ENCODE measurements around the gene FBXL13.
"Not testable (repeated sequence)": the region's sequence is repeated elsewhere in the genome, so short reads cannot be mapped to it uniquely, and the experiment has no call there.

FBXL13 gene

DNA sequence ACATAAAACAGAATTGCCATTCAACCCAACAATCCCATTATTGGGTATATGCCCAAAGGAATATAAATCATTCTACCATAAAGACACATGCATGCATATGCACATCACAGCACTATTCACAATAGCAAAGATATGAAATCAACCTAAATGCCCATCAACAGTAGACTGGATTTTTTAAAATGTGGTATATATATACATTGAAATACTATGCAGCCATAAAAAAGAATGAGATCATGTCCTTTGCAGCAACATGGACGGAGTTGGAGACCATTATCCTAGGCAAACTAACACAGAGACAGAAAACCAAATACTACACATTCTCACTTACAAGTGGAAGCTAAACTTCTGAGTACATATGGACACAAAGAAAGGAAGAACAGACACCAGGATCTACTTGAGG is 51.0 kb downstream of the FBXL13 start:
- DNase-seq (ENCODE audit: low spot score); FAIRE-seq: not testable (repeated sequence)

DNA sequence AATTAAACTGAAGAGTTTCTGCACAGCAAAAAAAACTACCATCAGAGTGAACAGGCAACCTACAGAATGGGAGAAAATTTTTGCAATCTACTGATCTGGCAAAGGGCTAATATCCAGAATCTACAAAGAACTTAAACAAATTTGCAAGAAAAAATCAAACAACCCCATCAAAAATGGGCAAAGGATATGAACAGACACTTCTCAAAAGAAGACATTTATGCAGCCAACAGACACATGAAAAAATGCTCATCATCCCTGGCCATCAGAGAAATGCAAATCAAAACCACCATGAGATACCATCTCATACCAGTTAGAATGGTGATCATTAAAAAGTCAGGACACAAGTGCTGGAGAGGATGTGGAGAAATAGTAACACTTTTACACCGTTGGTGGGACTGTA is 53.1 kb downstream of the FBXL13 start:
- not testable (repeated sequence) for FAIRE-seq; DNase-seq (ENCODE audit: low spot score)

DNA sequence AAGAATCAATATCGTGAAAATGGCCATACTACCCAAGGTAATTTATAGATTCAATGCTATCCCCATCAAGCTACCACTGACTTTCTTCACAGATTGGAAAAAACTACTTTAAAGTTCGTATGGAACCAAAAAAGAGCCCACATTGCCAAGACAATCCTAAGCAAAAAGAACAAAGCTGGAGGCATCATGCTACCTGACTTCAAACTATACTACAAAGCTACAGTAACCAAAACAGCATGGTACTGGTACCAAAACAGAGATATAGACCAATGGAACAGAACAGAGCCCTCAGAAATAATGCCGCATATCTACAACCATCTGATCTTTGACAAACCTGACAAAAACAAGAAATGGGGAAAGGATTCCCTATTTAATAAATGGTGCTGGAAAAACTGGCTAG is 53.7 kb downstream of the FBXL13 start:
- FAIRE-seq; DNase-seq (ENCODE audit: low spot score): not testable (repeated sequence)

GRCh38 chr7:103018295-103018694 is 56.3 kb downstream of the FBXL13 start:
- FAIRE-seq; DNase-seq (ENCODE audit: low spot score): not testable (repeated sequence)

GRCh38 chr7:103011650-103012049 is 62.9 kb downstream of the FBXL13 start:
- FAIRE-seq (no peak), DNase-seq (ENCODE audit: low spot score) (no peak)

- FAIRE-seq (no peak), DNase-seq (ENCODE audit: low spot score) (no peak)
These were observed 64.4 kb downstream of the FBXL13 start for GRCh38 chr7:103010211-103010610.

DNA sequence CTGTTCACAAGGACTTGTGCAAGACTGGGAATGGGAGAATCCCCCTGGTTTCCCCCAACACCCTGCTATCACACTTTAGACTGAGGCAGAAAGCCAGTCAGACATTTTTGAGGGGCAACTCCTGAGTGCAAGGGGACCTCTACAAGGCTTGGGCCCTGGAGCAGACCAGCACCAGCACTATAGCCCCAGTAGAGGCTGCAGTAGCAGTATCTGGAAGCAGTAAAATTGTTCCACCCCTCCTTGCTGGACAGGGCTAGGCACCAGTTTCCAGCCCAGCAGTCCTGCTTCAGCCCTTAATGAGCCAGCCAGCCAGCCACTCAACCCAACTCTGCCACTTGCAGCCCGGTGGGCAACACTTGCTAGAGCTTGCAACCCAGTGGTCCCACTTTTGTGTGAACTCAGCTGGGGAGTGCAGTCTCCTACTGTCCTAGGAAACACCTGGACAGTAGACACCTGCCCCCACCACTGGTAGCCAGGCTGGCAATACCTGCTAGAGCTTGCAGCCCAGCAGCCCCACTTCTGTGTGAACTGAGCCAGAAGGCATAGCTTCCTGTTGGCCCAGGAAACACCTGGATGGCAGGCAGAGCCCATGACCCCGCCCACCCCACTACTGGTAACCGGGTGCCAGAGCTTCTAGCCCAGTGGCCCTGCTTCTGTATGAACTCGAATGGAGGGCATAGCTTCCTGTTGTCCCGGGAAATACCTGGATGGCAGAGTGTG is 65.0 kb downstream of the FBXL13 start:
- FAIRE-seq (no peak), DNase-seq (ENCODE audit: low spot score) (no peak)

- DNase-seq (ENCODE audit: low spot score): no peak
- no peak for FAIRE-seq
These were observed 71.6 kb downstream of the FBXL13 start for GRCh38 chr7:103003004-103003403.

- FAIRE-seq: no peak
- DNase-seq (ENCODE audit: low spot score): no peak
These were observed 73.4 kb downstream of the FBXL13 start for GRCh38 chr7:103001210-103001609.

- FAIRE-seq: no peak
These were observed 77.6 kb downstream of the FBXL13 start for GRCh38 chr7:102996957-102997356.

DNA sequence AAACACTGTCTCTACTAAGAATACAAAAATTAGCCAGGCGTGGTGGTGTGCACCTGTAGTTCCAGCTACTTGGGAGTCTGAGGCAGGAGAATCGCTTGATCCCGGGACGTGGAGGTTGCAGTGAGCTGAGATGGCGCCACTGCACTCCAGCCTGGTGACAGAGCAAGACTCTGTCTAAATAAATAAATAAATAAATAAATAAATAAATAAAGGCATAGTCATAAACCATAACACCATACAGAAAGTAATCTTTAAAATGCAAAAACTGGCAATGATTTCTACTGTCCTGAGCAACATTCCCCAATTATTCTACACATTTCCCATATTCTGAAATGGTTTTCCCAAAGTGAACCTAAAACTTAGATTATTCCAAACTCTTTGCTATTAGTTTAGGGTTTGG is 79.0 kb downstream of the FBXL13 start:
- not testable (repeated sequence) for DNase-seq (ENCODE audit: low spot score); FAIRE-seq

More at GRCh38 chr7:102996957-102997356, 77.6 kb downstream of the FBXL13 start:
- no peak for DNase-seq (ENCODE audit: low spot score)

DNA sequence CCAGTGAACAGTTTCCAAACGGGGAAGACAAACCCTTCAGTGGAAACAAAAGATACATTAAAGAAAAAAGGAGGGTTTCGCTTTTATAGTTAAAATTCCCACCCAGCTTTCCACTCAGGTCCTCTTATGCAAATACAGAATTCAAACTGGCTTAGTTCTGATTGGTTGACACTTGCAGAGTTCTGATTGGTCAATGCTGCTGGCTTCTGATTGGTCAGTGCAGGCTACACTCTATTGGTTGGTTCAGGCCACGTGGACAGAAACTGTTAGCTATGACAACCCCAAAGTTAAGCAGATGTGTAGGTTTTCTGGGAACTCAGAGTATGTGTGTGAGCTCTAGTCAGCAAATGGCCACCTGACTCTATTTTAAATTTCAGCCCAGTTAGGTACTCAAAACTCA is 80.0 kb downstream of the FBXL13 start:
- FAIRE-seq (no peak), DNase-seq (ENCODE audit: low spot score) (no peak)

DNA sequence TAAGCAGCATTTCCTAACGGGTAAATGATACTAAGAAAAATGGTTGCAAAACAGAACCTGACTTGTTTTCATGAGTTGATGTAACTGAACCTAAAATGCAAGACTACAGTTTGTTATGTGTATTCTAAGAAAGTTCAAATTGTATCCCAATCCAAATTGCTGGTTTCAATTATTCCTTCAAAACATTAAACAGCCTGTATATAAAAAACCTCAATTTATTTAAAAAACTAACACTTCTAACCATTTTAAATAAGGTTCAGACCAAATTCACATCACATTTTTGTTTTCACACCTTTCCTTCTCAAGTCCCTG is 80.9 kb downstream of the FBXL13 start:
- DNase-seq (ENCODE audit: low spot score) (no peak), FAIRE-seq (no peak)

- FAIRE-seq (peak; percentile 92), DNase-seq (ENCODE audit: low spot score) (peak; percentile 93)
These were observed 81.5 kb downstream of the FBXL13 start for GRCh38 chr7:102992938-102993717.

DNA sequence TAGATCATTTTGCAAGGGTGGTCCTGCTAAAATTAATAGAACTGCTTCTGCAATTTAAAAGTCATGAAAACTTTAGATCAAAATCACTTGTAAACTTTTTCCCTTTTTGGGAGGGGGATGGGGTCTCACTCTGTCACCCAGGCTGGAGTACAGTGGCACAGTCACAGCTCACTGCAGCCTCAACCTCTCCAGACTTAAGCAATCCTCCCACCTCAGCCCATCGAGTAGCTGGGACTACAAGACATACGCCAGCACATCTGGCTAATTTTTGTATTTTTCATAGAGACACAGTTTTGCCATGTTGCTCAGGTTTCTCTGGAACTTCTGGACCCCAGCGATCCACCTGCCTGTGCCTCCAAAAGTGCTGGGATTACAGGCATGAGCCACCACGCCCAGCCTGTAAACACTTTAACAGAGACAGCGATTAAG is 82.1 kb downstream of the FBXL13 start:
- no peak for FAIRE-seq
- no peak for DNase-seq (ENCODE audit: low spot score)

DNA sequence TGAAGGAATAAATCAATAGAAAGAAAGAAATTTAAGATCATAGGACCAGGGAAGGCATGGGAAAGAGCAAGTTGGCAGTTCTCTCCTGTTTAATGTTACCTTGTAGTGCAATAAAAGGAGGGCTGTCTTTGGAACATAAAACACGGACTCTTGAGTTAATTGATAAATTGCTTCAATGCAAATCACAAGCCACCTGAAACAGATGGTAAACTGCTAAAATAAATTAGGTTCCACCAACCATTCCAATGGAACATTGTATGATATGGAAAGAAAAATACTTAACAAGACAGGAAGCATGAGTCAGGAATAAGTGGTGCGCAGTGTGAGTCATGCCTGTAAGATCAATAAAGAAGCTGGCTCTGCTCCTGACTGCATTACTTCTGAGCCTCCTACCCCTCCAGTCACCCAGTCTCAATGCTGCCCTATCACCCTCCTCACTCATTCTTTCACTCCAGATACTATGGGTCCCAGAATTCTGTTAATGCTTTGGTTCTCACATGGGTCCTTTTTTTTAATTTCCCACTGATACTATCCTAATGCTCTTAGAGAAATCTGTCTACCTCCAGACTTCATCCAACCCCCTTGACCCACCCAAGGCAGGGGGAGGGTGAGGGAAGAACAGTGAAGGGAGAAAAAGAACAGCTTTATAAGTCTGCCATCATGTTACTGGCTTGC is 82.9 kb downstream of the FBXL13 start:
- DNase-seq (ENCODE audit: low spot score) (peak; percentile 89), FAIRE-seq (peak; percentile 88)

DNA sequence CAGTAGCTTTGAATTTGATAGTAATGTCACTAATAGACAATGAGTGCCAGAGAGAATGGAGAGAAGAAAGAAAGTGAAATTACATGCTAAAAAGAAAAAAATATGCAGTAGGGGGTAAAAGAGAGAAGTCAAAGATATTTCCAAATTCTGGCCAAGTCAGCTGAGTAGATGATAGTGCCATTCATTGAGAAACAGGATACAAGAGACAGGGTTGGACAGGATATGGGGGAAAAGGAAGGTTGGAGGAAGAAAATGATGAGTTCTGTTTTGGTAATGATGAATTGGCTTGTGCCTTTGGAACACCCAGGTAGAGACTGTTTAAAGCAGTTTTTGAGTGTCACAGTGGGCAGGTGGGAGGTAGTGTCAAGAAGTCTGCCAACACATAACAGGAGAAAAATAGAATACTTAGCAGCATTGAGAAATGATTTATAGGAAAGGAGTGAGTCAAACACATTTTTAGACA is 83.5 kb downstream of the FBXL13 start:
- FAIRE-seq: no peak

GRCh38 chr7:102990642-102991041 is 84.0 kb downstream of the FBXL13 start:
- DNase-seq (ENCODE audit: low spot score): no peak
- FAIRE-seq: no peak

More for the DNA sequence above, 83.5 kb downstream of the FBXL13 start:
- peak; percentile 37 for DNase-seq (ENCODE audit: low spot score)

- DNase-seq (ENCODE audit: low spot score) (no peak), FAIRE-seq (no peak)
These were observed 85.7 kb downstream of the FBXL13 start for GRCh38 chr7:102988631-102989560.

DNA sequence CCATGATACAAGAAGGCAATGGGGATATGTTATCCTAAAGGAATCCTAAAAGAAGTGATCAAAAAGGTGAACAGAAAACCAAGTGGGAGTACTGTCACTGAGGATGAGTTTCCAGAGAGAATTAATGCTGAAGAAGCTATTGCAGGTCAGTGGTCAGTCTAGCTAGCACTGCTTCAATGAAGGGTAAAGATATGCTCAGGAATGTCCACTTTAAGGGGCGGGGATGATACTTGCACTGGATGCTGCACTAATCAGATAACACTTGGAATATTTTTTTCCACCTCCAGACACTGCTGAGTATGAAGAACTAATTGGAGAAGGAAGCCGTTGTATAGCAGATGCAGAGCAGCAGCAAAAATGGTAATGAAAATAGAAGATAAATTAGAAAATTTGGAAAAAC is 86.5 kb downstream of the FBXL13 start:
- FAIRE-seq (no peak), DNase-seq (ENCODE audit: low spot score) (no peak)

Data from RCC 7860 (cell line).